RWPE2 (cell line): Measurements from ENCODE around the gene MAP2.

ENCODE experiments used
- ATAC-seq: fragments of 200-7000 bp; cut with Tn5 transposase; 3 replicates; pipeline ENCODE4 v1.9.1; 2021; ENCODE audit warnings: low read depth
- DNase-seq: peaks from one replicate; pipeline ENCODE4 v3.0.0-alpha.2; 2020; ENCODE audit warnings: low spot score
- H3K27ac ChIP-seq: fragments of 450-650 bp; 2 replicates; pipeline ENCODE4 v1.5.1; 2017; ENCODE audit warnings: mild to moderate bottlenecking; ENCODE audit not compliant: poor library complexity, severe bottlenecking
- H3K27me3 ChIP-seq: fragments of 250-450 bp; sonication (Bioruptor Pico); 2 replicates; pipeline ENCODE4 v1.5.1; 2021; ENCODE audit warnings: mild to moderate bottlenecking, moderate library complexity; ENCODE audit not compliant: insufficient read depth, poor library complexity, severe bottlenecking
- H3K36me3 ChIP-seq: fragments of 250-450 bp; sonication (Bioruptor Pico); 2 replicates; pipeline ENCODE4 v1.5.1; 2020; ENCODE audit warnings: low read depth, mild to moderate bottlenecking, moderate library complexity
- H3K4me1 ChIP-seq: fragments of 250-450 bp; sonication (Bioruptor Pico); 2 replicates; pipeline ENCODE4 v1.5.1; 2021; ENCODE audit warnings: mild to moderate bottlenecking, moderate library complexity; ENCODE audit not compliant: insufficient read depth, poor library complexity, severe bottlenecking
- H3K4me3 ChIP-seq: fragments of 250-450 bp; sonication (Bioruptor Pico); 2 replicates; pipeline ENCODE4 v1.5.1; 2021; ENCODE audit warnings: mild to moderate bottlenecking, moderate library complexity; ENCODE audit not compliant: severe bottlenecking
- H3K9me3 ChIP-seq: fragments of 250-450 bp; sonication (Bioruptor Pico); 2 replicates; pipeline ENCODE4 v1.5.1; 2021; ENCODE audit warnings: mild to moderate bottlenecking, moderate library complexity; ENCODE audit not compliant: severe bottlenecking
- CTCF ChIP-seq: fragments of 450-650 bp; IDR thresholded peaks from one replicate; pipeline ENCODE4 v1.5.1; 2017; ENCODE audit warnings: mild to moderate bottlenecking, moderate library complexity; ENCODE audit not compliant: poor library complexity, severe bottlenecking

The MAP2 gene

DNA sequence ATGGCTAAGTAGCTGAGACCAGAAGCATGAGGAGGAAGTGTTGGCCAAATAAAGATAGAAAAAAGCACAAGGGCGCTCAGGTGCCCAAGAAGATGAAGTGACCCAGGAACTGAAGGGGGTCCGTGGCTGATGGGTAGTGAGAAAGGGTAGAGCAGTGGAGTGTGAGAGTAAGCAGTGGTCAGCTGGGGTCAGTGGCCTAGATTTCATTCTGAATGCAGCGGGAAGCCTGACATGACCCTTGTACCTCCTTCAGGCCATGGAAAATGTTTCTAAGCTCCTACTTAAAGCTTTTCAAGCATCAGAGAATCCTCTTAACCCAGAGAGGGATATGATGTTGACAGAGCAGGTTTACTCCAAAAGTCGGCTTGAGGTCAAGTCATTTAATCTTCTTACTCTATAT lies 258.8 kb downstream of the MAP2 start:
- H3K27ac ChIP-seq = no peak overlapping the region
- H3K4me1 ChIP-seq = no peaks in the 10 kb centered on the region
- ATAC-seq (no peak), DNase-seq (no peak)
- no peaks in the 10 kb centered on the region for H3K36me3 ChIP-seq
- no peaks in the 10 kb centered on the region for H3K9me3 ChIP-seq
- no peak for TF ChIP-seq CTCF
- no peak overlapping the region for H3K4me3 ChIP-seq
- no peaks in the 10 kb centered on the region for H3K27me3 ChIP-seq

DNA sequence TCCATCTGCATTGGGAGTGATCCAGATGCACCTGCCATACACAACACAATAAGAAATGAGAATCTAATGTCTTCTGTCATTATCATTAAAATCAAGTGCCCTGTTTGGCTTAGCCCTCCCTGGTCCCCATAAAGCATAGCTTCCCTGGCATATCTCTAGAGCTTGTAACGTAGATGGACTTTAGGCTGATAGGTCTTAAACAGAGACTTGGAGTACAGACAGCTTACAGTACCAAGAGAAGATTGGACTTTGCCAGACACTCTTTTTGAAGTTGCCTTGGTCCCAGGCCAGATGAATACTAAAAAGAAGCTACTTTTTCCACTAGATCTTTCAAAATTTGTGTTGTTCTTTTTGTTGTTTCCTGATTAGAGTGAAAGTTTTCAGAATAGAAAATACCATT lies 261.5 kb downstream of the MAP2 start:
- Histone ChIP-seq H3K36me3 (no peaks in the 10 kb centered on the region), H3K9me3 (no peaks in the 10 kb centered on the region), H3K27ac (no peak overlapping the region), H3K4me3 (no peak overlapping the region), H3K4me1 (peaks cover 9% of the 10 kb centered on the region), H3K27me3 (no peaks in the 10 kb centered on the region)
- no peak for DNase-seq
- TF ChIP-seq CTCF = no peak
- ATAC-seq = no peak

DNA sequence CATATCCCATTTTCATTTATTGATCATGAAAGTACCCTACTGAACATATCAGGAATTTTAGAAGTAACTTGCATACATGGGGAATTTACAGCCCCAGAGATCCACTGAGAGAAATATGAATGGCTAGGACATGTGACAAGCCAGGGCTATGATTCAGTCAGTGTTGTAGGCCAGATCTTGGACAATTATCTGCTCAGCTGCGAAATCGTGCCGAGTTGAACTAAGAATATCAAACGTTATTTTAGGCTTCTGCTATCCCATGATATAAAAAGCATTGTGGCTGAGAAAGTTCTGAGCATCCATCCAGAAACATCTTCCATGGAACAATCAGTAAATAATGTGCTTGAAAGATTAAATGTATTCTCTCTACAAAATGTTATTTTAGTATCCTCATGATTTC lies 262.1 kb downstream of the MAP2 start:
- H3K27ac ChIP-seq = no peak overlapping the region
- TF ChIP-seq CTCF = no peak
- DNase-seq = no peak
- no peaks in the 10 kb centered on the region for H3K27me3 ChIP-seq
- peaks cover 9% of the 10 kb centered on the region for H3K4me1 ChIP-seq
- H3K9me3 ChIP-seq = no peaks in the 10 kb centered on the region
- no peaks in the 10 kb centered on the region for H3K36me3 ChIP-seq
- no peak for ATAC-seq
- no peak overlapping the region for H3K4me3 ChIP-seq

DNA sequence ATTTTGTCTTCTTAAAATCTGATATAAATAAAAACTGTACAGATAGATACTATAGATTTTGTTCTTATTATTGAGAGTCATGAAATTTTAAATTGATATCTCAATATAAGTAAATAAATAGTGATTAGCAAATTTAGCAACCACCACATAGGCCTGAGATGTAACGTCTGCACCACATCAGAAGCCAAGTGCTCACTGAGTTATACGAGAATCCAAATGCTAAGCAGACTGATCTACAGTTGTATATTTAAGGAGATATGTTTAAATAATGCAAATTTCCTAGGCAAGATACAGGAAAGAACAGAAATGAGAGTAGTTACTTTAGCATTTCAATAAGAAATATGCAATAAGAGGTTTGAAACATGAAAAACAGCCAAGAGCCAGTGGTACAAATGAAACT lies 262.6 kb downstream of the MAP2 start:
- Histone ChIP-seq H3K4me3 (no peak overlapping the region), H3K4me1 (peaks cover 9% of the 10 kb centered on the region), H3K27me3 (no peaks in the 10 kb centered on the region), H3K27ac (no peak overlapping the region), H3K36me3 (no peaks in the 10 kb centered on the region), H3K9me3 (no peaks in the 10 kb centered on the region)
- TF ChIP-seq CTCF = no peak
- ATAC-seq (no peak), DNase-seq (no peak)

GRCh38 chr2:209687323-209687969 lies 263.6 kb downstream of the MAP2 start:
- Histone ChIP-seq H3K36me3 (no peaks in the 10 kb centered on the region), H3K27ac (peak overlapping the region; percentile 40), H3K4me3 (no peak overlapping the region), H3K27me3 (no peaks in the 10 kb centered on the region), H3K4me1 (peaks cover 9% of the 10 kb centered on the region), H3K9me3 (no peaks in the 10 kb centered on the region)
- DNase-seq = no peak
- peak; percentile 36; the same call in 2 of the 3 replicates for ATAC-seq
- TF ChIP-seq CTCF = no peak
